Measurements from ENCODE around the gene BASP1.
"Not testable (repeated sequence)": the region's sequence is repeated elsewhere in the genome, so short reads cannot be mapped to it uniquely, and the experiment has no call there.

The BASP1 gene

DNA sequence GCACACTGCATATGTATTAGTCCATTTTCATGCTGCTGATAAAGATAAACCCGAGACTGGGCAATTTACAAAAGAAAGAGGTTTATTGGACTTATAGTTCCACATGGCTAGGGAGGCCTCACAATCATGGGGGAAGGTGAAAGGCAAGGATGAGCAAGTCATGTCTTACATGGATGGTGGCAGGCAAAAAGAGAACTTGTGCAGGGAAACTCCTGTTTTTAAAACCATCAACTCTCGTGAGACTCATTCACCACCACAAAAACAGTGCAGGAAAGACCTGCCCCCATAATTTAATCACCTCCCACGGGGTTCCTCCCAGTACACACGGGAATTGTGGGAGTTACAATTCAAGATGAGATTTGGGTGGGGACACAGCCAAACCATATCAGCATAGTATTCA lies 41.6 kb downstream of the BASP1 start:
- not testable (repeated sequence) for DNase-seq

DNA sequence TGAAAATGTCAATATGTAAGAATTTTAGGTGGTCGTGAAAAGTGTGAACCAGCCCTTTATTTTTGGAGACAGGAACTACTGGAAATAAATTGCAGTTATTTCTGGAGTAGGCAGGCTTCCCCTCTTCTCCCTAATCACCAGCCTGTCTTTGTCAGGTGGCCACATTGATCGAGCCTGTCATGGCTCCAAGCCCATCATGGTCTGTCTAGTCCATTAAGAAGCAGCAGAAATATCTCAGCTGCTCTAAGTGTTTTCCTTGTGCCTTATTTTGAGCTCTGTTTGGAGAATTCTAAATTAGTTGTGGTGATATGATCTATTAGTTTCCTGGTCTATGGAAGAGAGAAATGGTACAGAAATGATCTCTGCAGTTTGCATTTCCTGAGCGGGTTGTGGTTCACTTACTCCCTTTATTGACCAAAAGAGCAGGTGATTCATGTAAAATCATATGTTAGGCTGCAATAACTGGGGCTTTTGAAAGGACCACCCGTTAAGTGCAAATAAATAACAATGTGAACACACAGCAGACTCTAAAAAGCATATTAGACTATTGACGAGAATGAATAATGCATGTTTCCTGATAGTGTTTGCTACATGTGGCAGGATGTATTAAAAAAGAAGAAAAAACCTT lies 42.3 kb downstream of the BASP1 start:
- DNase-seq = no peak

DNA sequence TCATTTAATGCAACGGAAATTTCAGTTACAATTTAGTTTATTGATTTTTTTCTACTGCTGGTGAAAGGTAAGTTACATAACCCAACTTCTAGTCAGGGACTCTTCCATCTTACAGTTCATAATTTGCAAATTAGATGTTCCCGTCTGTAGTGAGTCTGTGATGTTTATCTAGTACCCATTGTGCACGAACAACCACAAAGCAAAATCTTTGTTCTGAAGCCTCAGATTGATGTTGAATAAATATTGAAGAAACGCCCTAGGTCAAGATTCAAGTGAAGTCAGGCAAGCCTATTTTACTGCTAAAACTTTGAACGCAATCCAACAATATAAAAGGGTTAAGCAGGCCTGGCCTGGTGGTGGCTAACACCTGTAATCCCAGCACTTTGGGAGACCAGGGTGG lies 43.1 kb downstream of the BASP1 start:
- DNase-seq = no peak

DNA sequence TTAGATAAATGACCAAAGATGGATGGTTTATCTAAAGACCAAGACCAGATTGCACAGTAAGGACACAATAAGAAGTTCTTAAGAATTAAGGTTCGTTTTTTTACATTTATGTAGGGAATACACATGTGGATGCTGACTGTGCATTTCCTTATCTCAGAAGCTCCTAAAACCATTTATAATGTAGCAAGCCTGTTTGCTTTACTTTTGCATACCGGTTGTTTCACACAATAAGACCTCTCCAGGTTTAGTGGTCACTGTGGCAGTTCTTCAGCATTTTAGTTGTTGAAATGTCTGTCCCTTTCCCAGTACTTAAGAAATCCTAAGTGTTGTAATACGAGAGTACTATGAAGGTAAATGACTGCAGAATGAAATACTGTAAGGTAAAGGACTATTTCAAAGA lies 43.6 kb downstream of the BASP1 start:
- DNase-seq = no peak

DNA sequence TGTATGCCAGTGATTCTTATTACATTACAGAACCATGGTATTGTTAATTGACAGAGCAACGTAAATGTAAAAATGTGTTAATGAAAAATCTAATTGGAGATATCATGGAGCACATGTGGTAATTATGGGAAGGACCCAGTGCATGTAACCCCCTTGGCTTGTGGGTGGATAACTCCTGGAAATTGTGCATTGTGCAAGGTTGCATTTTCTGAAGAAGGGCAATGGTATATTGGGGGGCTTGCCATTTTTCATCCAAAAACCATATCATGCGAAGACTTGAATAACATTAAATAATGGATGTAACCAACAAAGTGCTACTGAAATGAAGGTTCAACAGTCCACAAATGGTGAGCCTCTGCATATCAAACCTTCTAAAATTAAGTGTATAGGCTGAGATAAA lies 47.6 kb downstream of the BASP1 start:
- no peak for DNase-seq

DNA sequence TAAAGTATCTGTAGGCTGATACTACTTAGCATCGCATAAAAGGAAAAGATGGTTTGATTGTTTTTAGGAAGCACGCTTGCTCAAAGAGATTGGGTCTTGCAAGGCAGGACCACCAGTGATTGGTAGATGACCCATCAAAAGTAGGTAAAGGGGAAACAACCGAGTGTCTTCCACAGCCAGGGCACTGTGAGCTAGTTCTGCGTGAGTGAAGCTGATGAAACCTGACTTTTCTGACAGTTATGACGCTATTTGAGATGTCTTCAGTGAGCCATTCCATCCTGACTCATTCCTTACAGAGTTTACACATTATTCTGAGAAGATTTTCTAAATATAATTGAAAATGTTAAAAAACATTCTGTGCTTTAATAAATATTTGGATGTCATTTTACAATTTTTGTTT lies 49.7 kb downstream of the BASP1 start:
- DNase-seq = no peak

DNA sequence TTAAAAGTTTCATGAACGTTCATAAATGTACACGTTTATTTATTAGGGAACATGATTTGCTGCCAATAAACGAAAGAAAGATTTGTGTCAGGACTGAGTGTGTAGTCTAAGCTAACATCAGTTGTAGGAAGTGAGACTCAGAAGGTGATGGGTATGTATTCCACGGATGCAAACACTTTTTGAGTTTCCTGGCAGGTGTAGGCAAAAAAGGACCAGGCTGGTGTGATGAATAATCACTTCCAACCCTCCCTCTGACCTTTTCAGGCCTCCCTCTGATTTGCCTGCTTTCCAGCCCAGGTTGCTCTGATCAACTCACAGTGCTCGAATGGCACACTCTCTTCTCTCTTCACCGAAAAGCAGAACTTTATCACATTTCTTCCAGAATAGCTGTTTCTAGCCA lies 51.8 kb downstream of the BASP1 start:
- no peak for DNase-seq

DNA sequence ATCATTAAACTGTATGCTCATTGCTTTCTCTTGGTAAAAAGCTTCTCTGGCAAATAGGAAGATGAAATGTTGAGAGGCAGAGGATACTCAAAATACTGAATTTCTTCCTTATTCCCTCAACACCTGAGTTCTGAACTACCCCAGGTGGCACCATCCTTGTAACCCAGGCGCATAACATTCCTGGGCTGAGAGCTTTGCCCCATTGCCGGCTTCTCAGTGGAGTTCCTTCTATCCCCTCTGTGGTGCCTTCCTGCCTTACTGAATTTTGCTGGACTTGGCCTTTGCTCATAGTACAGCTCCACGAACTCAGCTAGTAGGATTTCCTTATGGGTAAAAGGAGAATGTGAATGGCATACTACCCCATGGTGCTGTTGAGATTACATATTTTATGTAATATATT lies 54.7 kb downstream of the BASP1 start:
- DNase-seq = no peak

DNA sequence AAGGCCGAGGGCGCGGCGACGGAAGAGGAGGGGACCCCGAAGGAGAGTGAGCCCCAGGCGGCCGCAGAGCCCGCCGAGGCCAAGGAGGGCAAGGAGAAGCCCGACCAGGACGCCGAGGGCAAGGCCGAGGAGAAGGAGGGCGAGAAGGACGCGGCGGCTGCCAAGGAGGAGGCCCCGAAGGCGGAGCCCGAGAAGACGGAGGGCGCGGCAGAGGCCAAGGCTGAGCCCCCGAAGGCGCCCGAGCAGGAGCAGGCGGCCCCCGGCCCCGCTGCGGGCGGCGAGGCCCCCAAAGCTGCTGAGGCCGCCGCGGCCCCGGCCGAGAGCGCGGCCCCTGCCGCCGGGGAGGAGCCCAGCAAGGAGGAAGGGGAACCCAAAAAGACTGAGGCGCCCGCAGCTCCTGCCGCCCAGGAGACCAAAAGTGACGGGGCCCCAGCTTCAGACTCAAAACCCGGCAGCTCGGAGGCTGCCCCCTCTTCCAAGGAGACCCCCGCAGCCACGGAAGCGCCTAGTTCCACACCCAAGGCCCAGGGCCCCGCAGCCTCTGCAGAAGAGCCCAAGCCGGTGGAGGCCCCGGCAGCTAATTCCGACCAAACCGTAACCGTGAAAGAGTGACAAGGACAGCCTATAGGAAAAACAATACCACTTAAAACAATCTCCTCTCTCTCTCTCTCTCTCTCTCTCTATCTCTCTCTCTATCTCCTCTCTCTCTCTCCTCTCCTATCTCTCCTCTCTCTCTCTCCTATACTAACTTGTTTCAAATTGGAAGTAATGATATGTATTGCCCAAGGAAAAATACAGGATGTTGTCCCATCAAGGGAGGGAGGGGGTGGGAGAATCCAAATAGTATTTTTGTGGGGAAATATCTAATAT lies 58.1 kb downstream of the BASP1 start:
- no peak for DNase-seq

DNA sequence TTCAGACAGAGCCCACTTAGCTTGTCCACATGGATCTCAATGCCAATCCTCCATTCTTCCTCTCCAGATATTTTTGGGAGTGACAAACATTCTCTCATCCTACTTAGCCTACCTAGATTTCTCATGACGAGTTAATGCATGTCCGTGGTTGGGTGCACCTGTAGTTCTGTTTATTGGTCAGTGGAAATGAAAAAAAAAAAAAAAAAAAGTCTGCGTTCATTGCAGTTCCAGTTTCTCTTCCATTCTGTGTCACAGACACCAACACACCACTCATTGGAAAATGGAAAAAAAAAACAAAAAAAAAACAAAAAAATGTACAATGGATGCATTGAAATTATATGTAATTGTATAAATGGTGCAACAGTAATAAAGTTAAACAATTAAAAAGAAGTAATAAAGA lies 59.0 kb downstream of the BASP1 start:
- DNase-seq = no peak

DNA sequence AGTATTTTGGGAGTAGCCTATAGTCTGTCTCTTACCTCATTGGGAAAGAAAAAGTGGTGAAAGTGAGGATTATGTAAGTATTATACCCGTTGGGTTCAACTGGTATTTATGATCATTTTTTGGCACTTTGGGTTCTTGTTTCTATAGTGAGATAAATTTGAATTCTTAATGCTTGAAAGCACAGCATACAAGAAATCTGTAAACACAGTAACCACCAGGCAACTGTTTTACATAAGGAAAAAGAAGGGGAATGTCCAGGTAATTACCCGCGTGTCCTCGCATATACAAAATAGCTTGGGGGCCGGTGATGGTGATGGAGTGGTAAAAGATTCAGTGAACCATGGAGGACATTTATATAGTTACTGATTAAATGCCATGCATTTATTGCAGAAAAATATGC lies 60.5 kb downstream of the BASP1 start:
- no peak for DNase-seq

DNA sequence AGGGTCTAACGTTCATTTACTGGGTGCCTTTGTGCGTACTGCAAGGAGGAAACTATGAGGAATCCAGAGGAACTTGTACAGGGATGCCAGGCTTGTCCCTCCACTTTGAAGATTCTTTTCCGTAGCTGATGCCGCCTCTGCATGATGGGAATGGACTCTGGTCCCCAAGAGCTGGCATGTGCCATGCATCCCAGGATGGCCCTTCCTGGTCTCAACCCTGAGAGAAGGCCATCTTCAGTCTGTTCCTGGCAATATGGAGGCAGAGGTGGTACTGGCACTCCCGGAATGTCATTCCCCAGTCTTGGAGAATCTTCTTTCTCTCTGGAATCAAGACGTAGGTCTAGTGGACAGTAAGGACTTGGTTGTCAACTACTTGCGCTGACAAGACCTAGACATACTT lies 61.5 kb downstream of the BASP1 start:
- DNase-seq = no peak

DNA sequence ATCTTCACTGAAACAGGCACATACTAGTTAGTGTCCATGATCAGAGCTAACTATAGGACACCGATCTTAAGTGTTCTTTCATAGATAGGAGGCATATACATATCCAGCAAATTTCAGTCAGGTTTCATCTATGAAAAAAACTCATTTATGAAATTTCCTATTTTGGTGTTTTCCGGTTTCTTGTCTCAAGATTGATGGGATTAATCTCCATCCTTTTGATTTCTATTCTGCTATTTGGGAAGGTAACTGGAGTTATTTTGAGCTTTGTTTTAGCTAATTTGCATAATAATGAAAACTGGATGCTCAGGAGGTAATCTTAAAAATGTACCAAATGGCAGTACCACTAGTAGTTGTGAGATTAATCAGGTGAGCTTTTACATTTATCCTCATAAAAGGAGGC lies 62.1 kb downstream of the BASP1 start:
- no peak for DNase-seq

DNA sequence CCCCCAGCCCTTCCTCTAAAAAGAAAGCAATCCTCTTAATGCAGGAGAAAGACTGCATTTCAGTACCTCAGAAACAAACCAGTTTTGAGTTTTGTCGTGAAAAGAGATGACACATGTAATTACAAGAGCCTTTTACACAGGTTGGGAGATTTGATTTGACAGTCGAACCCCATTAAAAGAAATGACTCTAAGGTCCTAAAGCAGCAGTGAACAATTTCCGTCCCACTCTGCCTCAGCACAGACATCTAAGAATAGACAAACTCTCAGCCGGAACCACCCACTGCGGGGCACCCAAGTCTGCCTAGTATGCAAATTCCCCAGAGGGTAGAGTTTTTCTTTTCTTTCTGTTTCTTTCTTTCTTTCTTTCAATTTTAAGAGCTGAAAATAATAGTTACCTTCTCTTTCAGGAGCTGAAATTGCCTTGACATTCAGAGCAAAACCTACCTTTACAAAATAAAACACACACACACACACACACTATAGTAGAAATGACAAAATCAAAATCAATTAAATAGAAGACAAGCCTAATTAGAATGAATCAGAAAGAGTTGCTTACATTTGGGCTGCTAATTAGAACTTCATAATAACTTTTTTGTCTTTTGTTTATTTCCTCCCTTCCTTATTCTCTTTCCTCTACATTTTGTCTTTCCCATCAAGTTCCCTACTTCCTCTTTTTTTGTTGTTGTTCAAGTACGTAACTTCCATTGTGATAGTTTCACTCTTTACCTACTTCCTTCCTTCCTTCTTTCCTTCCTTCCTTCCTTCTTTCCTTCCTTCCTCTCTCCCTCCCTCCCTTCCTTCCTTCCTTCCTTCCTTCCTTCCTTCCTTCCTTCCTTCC lies 65.1 kb downstream of the BASP1 start:
- DNase-seq = no peak

DNA sequence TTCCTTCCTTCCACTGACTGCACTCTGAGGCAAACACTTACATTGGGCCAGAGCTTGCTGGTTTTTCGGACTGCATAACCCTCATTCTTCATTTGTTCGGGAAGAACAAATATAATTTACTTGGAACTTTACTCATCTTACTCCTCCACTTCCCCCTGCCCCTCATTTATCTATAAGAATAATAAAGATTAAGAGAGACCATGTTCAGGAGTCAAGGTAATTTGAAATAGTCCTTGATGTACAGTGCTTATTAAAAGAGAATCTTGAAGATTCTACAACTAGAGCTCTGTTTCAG lies 65.6 kb downstream of the BASP1 start:
- DNase-seq = no peak

DNA sequence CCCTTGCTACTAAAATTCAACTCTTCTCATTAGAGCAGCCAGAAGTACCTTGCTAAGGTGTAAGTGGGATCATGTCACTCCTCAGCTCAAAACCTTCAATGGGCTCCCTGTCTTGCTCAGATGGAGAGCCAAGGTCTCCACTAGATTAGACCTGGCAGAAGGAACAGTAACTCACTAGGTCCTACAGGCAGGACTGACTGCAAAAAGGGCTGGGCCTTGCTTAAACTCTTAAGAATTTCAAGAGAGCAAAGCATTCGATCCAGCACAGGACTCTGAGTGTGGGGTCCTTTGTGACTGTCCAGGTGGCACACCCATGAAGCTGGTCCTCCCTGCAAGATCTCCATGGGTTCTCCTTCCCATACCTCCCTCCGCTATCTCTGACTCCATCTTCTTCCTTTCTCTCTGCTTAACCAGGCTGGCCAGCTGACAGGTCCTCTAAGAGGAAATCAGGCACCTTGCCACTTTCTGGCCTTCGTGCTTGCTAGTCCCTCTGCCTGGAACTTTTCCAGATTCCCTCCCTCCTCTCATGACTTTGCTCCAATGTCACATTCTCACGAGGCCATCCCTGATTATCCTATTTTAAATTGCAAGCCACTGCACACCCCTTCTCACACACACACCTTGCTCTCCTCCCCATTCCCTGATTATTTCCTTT lies 70.2 kb downstream of the BASP1 start:
- no peak for DNase-seq

DNA sequence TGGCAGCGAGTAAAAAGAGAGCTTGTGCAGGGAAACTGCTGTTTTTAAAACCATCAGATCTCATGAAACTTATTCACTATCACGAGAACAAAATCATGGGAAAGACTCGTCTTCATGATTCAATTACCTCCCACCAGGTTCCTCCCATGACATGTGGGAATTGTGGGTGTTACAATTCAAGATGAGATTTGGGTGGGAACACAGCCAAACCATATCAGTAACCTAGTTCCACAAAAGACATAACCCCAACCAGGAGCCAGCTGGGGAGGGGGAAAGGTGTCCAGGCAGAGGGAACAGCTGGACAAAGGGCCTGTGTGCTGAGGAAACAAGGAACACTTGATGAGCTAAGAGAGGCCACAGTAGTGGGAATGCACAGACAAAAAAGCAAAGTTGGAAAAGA lies 71.1 kb downstream of the BASP1 start:
- no peak for DNase-seq

DNA sequence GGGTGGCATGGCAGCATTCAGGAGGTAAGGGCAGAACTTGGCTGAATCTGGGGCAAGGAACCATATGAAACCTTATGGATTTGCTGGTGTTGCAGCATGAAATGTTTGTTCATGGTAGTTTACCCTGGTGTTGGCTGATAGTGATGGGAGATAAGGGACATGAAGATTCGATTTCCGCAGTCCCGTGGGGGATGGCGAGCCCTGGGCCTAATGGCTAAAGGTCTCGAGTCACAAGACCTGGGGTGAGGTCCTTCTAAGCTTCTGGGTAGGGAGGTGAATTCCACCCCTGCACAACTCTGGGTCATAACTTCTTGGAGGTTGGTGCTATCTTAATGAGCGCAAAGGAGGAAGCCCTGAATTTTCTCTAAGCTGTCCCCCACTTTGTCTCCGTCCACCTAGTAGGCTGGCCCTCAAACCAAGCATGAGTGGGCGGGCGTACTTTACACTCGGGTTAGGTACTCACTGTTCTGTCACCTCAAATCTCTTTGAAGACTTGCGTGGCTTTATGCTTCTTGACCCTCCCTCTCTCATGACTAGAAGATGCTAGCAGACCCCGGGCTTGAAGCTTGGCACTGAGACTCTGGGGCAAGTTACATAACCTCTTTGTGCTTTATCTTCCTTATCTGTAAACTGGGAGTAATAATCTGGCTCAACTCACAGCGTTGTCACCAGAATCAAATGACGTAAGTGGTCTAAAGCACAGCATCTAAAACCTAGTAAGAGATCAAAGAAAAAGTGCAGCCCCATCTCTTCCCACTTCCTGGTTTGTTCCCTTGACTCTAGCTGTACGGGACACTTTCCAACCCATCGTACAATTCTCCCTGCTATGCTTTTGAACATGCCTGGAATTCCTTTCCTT lies 72.5 kb downstream of the BASP1 start:
- no peak for DNase-seq

DNA sequence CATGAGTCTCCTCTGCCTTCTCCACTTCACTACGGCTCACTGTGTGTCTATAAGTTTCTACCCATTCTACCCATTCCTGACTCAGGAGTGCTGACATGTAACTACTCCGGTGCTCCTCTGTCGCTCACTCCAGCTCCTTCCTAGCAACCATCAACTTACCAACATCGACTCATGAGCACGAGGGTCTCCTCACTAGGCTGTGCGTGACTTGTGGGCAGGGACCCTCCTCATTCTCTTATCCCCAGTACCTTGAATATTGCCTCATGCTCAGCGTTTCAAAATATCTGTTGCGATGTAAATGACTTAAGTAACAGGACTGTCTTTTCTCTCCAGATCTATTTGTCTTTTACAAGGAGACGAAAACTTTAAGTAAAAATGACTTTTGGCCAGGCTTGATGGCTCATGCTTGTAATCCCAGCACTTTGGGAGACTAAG lies 73.1 kb downstream of the BASP1 start:
- DNase-seq = no peak

DNA sequence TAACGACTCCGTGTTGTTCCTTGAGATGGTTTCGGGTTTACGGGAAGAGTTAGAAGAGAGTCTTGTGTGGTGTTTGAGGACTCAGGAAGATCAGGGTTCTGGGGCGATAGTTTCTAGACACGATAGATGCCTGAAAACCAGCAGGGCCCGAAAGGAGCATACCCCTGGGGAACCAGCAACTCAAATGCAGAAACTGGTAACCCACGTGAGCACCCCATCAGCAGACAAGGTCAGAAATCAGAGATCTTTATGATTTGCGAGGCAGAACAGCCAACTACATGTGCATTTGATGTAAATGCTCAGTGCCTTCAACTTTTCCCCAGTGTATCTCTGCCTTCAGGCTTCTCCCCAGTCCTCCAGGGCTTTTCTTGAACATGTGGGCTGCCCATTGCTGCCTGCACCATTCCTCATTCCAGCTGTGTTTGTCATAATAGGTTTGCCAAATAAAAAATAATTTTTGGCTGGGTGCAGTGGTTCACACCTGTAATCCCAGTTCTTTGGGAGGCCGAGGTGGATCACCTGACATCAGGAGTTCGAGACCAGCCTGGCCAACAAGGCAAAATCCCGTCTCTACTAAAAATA lies 75.1 kb downstream of the BASP1 start:
- no peak for DNase-seq

DNA sequence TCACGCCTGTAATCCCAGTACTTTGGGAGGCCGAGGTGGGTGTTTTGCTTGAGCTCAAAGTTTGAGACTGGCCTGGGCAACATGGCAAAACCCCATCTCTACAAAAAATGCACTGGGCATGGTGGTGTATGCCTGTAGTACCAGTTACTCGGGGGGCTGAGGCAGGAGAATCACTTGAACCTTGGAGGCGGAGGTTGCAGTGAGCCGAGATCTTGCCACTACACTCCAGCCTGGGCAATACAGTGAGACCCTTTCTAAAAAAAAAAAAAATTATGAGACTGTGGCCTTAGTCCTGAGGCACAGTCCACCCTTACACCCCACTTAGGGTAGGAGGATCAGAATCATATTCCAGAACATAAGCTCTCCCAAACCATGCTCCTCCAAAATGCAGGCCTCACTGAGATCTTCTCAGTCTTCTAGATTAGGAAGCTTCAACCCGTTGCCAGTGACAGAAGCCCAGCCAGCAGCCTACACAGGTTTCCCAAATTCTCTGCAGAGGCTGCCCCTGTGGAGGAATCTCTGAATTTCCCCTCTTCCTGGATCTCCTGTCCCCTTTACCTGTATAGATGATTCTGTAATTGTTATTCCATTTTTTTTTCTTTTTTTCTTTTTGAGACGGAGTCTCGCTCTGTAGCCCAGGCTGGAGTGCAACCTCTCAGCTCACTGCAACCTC lies 77.3 kb downstream of the BASP1 start:
- DNase-seq = no peak

DNA sequence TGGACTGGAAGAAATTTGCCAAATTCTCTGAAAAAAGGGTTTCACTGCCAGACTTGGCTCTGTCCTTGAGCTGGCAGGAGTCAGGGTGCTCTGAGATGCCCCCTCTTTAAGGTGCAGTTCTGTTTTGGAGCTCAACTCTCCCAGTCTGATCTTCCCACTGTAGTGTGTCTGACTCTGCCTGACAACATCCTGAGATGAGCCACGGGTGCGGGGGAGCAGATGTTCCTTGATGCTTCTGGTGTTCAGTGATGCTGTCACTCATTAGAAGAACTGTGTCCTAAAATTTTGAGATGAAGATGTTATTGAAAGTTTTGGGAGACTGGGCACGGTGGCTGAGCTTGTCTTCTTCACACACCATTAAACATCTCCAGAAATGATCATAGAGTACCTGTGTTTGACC lies 78.2 kb downstream of the BASP1 start:
- DNase-seq = no peak

All from activated CD4-positive, alpha-beta T cell treated with anti-CD3 and anti-CD28 coated beads, Interleukin-2, amount 50 U/mL, for 1 hour (primary cell).